B cell (primary cell): ENCODE data around the gene NPAS2.

ENCODE experiments used
- EZH2 ChIP-seq: IDR thresholded peaks from 2 replicates; pipeline ENCODE4 v1.6.1; 2012; ENCODE audit warnings: borderline replicate concordance, low read depth, mild to moderate bottlenecking, moderate library complexity, low read length; ENCODE audit not compliant: insufficient read depth, poor library complexity, severe bottlenecking
- TF ChIP-seq, protein P1 (sequence below): fragments of 200-600 bp; IDR thresholded peaks from one replicate; pipeline ENCODE4 v1.8.0; 2022; ENCODE audit warnings: antibody characterized with exemption, mild to moderate bottlenecking

DNA sequence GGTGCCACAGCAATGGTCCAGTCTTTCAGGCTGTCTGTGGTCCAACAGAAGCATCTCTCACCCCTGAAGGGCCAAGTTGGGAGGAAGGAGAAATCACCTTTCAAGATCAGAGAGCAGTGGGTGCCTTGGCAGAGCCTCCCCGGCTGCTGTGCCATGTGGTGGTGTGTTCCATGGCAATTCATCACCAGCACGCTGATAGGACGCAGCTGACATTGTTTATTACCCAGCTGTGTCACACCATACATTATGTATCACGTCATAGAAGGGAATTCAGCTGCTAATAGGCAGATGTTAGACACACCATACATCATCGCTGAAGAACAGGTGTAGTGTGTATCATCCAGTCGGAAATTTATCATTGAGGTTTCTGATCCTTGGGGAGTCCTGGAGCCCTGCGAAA, 152.5 kb downstream of the NPAS2 start:
- TF ChIP-seq, protein P1, sequence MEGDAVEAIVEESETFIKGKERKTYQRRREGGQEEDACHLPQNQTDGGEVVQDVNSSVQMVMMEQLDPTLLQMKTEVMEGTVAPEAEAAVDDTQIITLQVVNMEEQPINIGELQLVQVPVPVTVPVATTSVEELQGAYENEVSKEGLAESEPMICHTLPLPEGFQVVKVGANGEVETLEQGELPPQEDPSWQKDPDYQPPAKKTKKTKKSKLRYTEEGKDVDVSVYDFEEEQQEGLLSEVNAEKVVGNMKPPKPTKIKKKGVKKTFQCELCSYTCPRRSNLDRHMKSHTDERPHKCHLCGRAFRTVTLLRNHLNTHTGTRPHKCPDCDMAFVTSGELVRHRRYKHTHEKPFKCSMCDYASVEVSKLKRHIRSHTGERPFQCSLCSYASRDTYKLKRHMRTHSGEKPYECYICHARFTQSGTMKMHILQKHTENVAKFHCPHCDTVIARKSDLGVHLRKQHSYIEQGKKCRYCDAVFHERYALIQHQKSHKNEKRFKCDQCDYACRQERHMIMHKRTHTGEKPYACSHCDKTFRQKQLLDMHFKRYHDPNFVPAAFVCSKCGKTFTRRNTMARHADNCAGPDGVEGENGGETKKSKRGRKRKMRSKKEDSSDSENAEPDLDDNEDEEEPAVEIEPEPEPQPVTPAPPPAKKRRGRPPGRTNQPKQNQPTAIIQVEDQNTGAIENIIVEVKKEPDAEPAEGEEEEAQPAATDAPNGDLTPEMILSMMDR = no peak
- TF ChIP-seq EZH2 = no peak
